Uterus (tissue), 2 donors: Measurements from ENCODE around the gene CHID1.

Experiments used
- POLR2A ChIP-seq, 2 donors: fragments of 450-650 bp; IDR thresholded peaks; one replicate each; pipeline ENCODE4 v1.6.1; 2016; ENCODE audit warnings: antibody characterized with exemption in 2 of 2, mild to moderate bottlenecking in 1 of 2, moderate library complexity in 1 of 2
- TF ChIP-seq, protein P1 (sequence below), 4 experiments: fragments of 200-600 bp in 2 of 4; fragments of 450-650 bp in 2 of 4; sonication (generic) in 2 of 4; IDR thresholded peaks; one replicate each; pipeline ENCODE4 v1.5.1; 2016 to 2019; ENCODE audit warnings: antibody characterized with exemption in 4 of 4, mild to moderate bottlenecking in 2 of 4, moderate library complexity in 1 of 4

GRCh38 chr11:848380-848931 lies 62.2 kb downstream of the CHID1 start:
- TF ChIP-seq POLR2A (IDR thresholded peaks at IDR 0.05): no peak
- TF ChIP-seq, protein P1, sequence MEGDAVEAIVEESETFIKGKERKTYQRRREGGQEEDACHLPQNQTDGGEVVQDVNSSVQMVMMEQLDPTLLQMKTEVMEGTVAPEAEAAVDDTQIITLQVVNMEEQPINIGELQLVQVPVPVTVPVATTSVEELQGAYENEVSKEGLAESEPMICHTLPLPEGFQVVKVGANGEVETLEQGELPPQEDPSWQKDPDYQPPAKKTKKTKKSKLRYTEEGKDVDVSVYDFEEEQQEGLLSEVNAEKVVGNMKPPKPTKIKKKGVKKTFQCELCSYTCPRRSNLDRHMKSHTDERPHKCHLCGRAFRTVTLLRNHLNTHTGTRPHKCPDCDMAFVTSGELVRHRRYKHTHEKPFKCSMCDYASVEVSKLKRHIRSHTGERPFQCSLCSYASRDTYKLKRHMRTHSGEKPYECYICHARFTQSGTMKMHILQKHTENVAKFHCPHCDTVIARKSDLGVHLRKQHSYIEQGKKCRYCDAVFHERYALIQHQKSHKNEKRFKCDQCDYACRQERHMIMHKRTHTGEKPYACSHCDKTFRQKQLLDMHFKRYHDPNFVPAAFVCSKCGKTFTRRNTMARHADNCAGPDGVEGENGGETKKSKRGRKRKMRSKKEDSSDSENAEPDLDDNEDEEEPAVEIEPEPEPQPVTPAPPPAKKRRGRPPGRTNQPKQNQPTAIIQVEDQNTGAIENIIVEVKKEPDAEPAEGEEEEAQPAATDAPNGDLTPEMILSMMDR (IDR thresholded peaks at IDR 0.05): peak; percentile 65 to 89 (median 82)
